Suppressor macrophage treated with lipopolysaccharide for 1 hour (primary cell): ENCODE results near the gene KCNA3.

Experiments used
- DNase-seq, 3 donors: peaks; one replicate each; pipeline ENCODE4 v3.0.0-alpha.2; 2020 to 2022

The KCNA3 gene

DNA sequence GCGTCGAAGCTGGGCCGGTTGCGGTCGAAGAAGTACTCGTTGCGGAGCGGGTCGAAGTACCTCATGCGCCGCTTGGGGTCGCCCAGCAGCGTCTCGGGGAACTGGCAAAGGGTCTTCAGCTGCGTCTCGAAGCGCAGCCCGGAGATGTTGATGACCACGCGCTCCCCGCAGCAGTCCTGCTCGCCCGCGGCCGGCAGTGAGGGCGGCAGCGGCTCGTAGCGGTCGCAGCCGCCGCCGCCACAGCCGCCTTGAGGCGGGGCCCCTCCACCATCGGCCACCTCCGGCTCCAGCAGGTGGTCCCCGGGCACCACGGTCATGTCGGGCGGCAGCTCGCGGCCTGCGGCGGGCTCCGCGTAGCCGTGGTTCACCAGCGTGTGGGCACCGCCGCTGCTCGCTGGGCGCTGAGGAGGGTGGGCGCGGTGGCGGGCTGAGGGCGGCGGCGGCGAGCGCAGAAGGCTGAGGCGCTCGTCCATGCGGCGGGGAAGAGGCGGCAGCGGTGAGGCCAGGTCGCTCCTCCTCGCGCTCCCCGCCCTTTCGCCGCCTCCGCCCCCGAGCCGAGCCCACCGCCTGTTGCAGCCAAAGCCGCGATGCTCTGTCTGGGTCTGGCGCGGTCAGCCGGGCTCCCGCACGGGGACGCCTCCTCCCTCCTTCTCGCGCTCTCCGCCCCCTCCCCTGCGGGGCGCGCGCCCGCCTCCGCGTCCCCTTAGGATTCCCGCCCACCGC is at the start of gene KCNA3:
KCNA3 (minus strand) TSS at position 604 of the 723 bp plus-strand sequence; CDS start at position 473, 131 bp downstream.
- DNase-seq = peak; percentile 53 to 74 (median 60)

DNA sequence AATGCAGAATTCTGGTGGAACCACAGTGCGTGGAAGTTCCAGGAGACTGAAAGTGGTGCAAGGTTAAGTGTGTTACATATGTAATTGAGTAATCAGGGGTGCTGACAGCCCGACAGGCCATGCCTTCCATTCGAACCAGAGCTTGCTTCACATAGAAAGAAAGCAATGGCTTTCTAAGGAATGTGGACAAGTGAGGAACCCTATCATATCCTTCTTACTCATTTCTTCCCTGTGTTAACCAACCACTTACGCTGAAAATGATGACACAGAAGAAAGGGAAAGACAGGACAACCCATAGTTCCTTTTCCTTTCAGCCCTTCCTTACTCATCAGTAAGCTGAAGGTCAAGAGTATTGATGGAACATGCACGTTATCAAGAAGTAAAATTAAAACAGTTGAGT is 48.1 kb upstream of the KCNA3 start:
- peak; percentile 81 to 94 (median 91) for DNase-seq

- peak; percentile 37 to 63 (median 58) for DNase-seq
Measured at GRCh38 chr1:110719908-110720307, 45.2 kb upstream of the KCNA3 start.

DNA sequence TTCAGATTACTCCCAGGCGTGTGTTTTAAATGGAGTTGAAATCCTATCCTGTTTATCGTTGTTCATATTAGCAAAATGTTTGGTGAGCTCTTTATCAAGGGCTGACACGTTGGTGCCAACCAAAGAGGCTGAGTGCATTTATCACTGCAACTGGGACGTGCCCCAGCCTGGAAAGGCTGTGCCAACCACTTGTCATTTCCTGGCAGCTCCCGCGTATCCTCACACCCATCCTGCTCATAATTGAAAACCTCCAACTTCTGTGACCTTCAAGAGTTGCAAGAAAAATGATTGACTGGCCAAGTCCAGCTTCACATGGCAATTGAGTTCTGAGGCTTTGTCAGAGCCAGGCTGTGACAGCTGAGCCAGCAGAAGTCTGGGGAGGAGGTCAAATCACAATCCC is 43.7 kb upstream of the KCNA3 start:
- DNase-seq = no peak

- peak in 1 of 3 donors; percentile 14 for DNase-seq
Measured at GRCh38 chr1:110717179-110717578, 42.4 kb upstream of the KCNA3 start.

- DNase-seq = no peak
Measured at GRCh38 chr1:110714374-110714995, 39.7 kb upstream of the KCNA3 start.

DNA sequence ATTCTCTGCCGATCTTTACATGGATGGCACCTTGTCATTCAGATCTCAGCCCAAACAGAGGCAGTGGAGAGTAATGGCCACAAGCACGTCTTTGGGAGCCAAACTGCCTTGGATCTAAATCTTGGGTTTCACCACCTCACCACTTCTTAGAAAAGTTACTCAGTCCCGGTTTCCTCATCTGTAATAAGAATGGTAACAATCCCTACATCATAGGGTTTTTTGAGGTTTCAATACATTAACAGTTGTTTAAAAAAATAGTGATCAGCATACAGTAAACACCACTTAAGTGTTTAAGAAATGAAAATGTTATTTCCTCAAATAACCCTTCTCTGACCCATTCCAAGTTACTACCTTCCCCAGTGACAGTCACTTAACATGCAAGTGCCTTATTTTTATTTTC is 38.5 kb upstream of the KCNA3 start:
- DNase-seq = peak in 2 of 3 donors; percentile 57 to 73

GRCh38 chr1:110710314-110710713 is 35.6 kb upstream of the KCNA3 start:
- no peak for DNase-seq

DNA sequence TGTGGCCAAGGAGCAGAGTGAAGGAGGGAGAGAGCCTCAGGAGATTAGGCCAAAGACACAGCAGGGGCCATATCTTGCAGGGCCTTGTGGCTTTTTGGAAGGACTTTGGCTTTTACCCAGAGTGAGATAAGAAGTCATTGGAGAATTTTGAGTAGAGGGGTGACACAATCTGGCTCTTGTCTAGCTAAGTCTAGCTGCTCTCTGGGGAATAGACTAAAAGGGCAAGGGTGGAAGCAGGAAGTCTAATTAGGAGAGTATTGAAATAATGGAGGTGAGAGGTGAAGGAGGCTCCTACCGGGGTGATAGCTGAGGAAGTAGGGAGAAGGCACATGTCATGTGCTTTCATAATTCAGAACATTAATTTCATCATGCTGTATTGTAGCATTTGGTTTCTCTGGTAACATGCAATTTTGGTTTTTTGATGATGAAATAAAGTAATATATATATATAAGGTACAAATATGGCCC is 34.3 kb upstream of the KCNA3 start:
- peak; percentile 56 to 79 (median 79) for DNase-seq

- DNase-seq = peak; percentile 88 to 95 (median 93)
Measured at GRCh38 chr1:110707232-110707631, 32.5 kb upstream of the KCNA3 start.

DNA sequence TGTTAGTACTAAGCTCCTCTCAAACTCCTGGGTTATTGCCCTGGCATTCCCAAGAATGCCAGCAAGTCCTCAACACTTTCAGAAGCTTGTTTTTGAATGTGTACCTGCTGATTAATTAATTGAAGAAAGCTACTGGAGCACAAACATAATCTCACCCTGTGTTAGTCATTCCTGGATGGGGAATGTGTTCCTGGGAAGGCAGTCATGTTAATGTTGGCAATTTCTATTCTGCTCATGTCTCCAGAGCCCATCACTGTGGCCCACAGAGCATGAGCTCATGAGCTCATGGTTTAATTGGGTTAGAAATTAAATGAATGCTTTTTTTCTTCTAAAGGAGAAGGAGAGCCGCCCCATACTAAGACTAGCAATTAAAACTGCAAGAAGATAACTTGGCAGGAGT is 31.9 kb upstream of the KCNA3 start:
- no peak for DNase-seq

GRCh38 chr1:110702260-110702659 is 27.5 kb upstream of the KCNA3 start:
- no peak for DNase-seq

- no peak for DNase-seq
Measured at GRCh38 chr1:110700767-110701166, 26.0 kb upstream of the KCNA3 start.

DNA sequence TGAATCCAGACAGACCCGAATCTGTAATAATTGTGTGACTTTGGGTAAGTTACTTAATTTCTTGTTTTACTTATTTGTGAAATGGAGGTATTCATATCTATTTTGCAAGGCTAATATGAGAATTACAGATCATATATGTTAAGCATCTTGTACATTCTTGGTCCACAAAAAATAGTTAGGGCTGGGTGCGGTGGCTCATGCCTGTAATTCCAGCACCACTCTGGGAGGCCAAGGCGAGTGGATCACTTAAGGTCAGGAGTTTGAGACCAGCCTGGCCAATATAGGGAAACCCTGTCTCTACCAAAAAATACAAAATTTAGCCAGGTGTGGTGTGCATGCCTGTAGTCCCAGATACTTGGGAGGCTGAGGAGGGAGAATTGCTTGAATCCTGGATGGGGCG is 22.9 kb upstream of the KCNA3 start:
- no peak for DNase-seq

GRCh38 chr1:110696818-110697217 is 22.1 kb upstream of the KCNA3 start:
- no peak for DNase-seq

- DNase-seq = no peak
Measured at GRCh38 chr1:110690709-110691365, 16.1 kb upstream of the KCNA3 start.

DNA sequence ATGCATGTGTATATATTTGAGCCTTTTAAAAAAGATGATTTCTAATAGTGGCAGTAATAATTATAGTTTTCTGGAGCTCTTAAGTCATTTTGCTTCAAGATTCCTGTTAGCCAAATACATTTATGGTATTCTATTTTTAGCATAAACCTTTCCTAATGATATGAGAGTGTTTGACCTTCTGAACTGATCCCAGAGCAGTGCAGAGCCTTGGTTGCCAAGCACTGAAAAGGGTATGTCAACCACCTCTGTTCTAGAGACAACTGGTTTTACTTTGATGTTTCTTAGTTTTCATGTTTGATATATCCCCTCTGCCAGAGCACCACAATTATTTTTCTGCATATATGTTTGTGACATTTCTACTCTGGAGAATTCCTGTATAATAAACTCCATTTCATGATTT is 15.1 kb upstream of the KCNA3 start:
- DNase-seq = no peak

GRCh38 chr1:110688514-110688913 is 13.8 kb upstream of the KCNA3 start:
- no peak for DNase-seq

- DNase-seq = peak in 2 of 3 donors; percentile 55 to 71
Measured at GRCh38 chr1:110687250-110687649, 12.5 kb upstream of the KCNA3 start.

- no peak for DNase-seq
Measured at GRCh38 chr1:110686188-110686587, 11.4 kb upstream of the KCNA3 start.

DNA sequence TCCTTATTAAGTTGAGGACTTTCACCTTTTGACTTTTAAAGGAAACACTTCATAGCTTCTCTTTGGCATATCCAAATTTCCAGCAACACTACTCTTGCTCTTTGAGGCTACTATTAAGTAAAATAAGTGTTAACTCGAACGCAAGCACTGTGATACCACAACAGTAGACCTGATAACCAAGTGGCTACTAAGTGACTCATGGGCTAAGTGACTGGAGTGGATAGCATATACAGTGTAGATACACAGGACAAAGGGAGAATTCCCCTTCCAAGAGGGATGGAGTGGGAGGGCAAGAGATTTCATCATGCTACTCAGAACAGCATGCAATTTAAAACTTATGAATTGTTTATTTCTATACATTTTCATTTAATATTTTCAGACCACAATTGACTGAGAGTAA is 9.8 kb upstream of the KCNA3 start:
- peak; percentile 76 to 82 (median 81) for DNase-seq

DNA sequence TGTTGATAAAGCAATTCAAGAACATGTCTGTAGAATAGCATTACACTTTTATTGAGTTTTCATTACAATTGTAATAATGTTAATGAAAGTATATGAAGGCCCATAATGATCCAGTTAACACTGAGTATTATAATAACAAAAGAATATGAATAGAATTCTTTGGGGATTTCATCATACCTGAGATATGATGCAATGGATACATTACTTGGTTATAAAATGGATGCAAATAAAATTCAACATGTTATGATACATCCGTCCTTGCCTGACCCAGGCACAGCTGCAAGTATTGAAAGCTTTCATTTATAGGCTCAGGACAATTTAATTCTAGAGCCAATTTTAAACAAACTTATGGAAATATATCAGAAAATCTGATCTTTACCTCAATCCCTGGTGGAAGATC is 8.2 kb upstream of the KCNA3 start:
- DNase-seq = no peak

DNA sequence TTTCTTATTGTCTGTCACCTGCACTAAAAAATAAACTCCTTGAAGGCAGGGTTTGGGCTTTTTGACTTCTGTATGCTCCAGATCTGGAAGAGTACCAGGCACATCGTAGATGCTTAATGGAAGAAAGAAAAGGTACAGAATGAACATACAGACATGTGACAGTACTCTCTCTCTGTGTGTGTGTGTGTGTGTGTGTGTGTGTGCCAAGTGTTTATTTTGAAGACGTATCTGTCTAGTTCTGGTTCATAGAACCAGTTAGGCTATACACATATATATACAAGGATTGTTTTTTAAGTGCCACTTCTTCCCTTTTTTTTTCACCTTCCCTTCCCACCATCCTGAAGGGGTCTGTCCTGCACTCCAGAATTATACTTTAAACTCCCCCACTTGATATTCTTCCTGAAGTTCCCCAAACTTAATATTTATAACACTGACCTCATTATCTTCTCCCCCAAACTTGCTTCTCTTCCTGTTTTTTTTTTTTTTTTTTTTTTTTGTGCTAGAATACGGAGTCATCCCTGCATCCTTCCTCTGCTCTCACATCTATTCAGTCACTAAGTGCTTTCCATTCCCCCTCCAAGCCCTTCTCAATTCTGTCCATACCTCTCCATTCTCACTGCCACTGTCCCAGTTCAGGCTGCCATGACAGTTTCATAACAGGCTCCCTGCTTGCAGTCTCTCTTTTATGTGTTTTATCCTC is 5.4 kb upstream of the KCNA3 start:
- DNase-seq = peak; percentile 32 to 71 (median 56)
